Measurements from ENCODE around the gene SP100. TPM values are rescaled to one million over a fixed set of nuclear protein-coding genes. Genes with fewer than 3 reads are reported as not detected.

The SP100 gene
- total and polyA plus RNA-seq, 2 of the 8 experiments (the other 6 are each of a cell fraction or from before 2014, with no cell fraction given), result 0.06 to 1.1 TPM

DNA sequence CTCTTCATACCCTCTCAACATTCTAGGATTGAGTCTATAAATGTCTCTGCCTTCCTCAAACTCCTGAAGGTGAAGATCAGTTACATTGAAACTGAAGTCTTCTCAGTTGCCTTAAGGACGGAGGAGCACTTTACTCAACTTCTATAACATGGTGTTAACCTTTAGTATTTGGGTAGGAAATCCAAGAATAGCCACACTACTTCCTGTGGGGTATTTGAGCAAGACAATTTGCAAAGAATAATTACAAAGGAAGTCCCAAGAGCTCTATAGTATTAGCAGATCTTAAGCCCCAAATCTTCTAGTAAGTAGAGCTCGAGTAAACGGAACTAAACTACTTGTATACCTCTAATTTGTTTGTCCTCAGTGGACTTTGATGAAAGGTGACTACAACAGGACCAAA, 80.9 kb downstream of the SP100 start:
- Histone ChIP-seq H3K27me3 (replicated peaks in 1 of 4; ENCODE audit: control insufficient read depth in 3 of 4, extremely low read depth in 1 of 4, insufficient read depth in 3 of 4, low read length in 3 of 4) (no peaks in the 10 kb centered on the region), H3K79me2 (ENCODE audit: control insufficient read depth in 1 of 2, insufficient read depth in 2 of 2, low read length in 2 of 2) (no peaks in the 10 kb centered on the region), H3K23me2 (ENCODE audit: low read depth, low read length) (no peaks in the 10 kb centered on the region), H3K9me3 (ENCODE audit: insufficient read depth in 2 of 2, low read depth in 1 of 2, low read length in 1 of 2) (no peaks in the 10 kb centered on the region), H2BK120ac (replicated peaks; ENCODE audit: low read depth, low read length) (no peak overlapping the region), H2AFZ (ENCODE audit: low read length) (no peak overlapping the region), H3K4me3 (ENCODE audit: extremely low read depth in 1 of 4, insufficient read depth in 2 of 4, low read depth in 3 of 4, low read length in 4 of 4) (no peak overlapping the region), H4K8ac (ENCODE audit: extremely low read depth, insufficient read depth, low read length) (no peak overlapping the region), H2AK5ac (ENCODE audit: low read depth, low read length) (no peak overlapping the region), H2BK15ac (ENCODE audit: low read length) (no peak overlapping the region), H3K36me3 (ENCODE audit: control insufficient read depth in 2 of 4, insufficient read depth in 4 of 4, low read length in 3 of 4) (no peaks in the 10 kb centered on the region), H2BK12ac (ENCODE audit: low read depth, low read length) (no peak overlapping the region), H4K20me1 (replicated peaks in 1 of 2; ENCODE audit: control insufficient read depth in 1 of 2, insufficient read depth in 2 of 2, low read length in 2 of 2) (no peaks in the 10 kb centered on the region), H3K18ac (ENCODE audit: extremely low read depth, low read length) (no peak overlapping the region), H2BK5ac (ENCODE audit: low read depth, low read length) (no peak overlapping the region), H3K27ac (ENCODE audit: low read depth, low read length) (no peak overlapping the region), H4K91ac (replicated peaks; ENCODE audit: insufficient read length, low read length) (no peak overlapping the region), H2BK20ac (ENCODE audit: low read length) (no peak overlapping the region), H3K56ac (replicated peaks; ENCODE audit: insufficient read length, low read depth, low read length) (no peak overlapping the region), H3K4ac (replicated peaks; ENCODE audit: insufficient read length, low read depth, low read length) (no peak overlapping the region), H3K23ac (ENCODE audit: insufficient read length) (no peak overlapping the region), H3K4me1 (replicated peaks in 1 of 4; ENCODE audit: control insufficient read depth in 3 of 4, insufficient read depth in 4 of 4, low read length in 3 of 4) (no peaks in the 10 kb centered on the region), H4K5ac (ENCODE audit: insufficient read length, low read depth, low read length) (no peak overlapping the region), H3K14ac (ENCODE audit: insufficient read length) (no peak overlapping the region), H3K4me2 (ENCODE audit: insufficient read depth in 1 of 2, low read depth in 2 of 2, low read length in 2 of 2) (no peak overlapping the region), H3K9ac (replicated peaks in 1 of 4; ENCODE audit: extremely low read depth in 1 of 4, low read depth in 3 of 4, low read length in 3 of 4) (no peak overlapping the region), H3K79me1 (ENCODE audit: low read depth, low read length) (no peaks in the 10 kb centered on the region)
- no peak for TF ChIP-seq EZH2 (IDR thresholded peaks at IDR 0.05; ENCODE audit: low read depth, low read length, severe bottlenecking)
- no peak for TF ChIP-seq ASH2L (IDR thresholded peaks at IDR 0.05; ENCODE audit: low read length)
- TF ChIP-seq CTBP2 (IDR thresholded peaks at IDR 0.05; ENCODE audit: borderline replicate concordance, insufficient read depth, insufficient read length, low read length), result no peak
- no peak for TF ChIP-seq GABPA (IDR thresholded peaks at IDR 0.05; ENCODE audit: borderline replicate concordance, insufficient read depth, low read length)
- no peak for TF ChIP-seq KDM5A (IDR thresholded peaks at IDR 0.05; ENCODE audit: low read length)
- TF ChIP-seq KDM1A (IDR thresholded peaks at IDR 0.05; ENCODE audit: borderline replicate concordance, low read length), result no peak
- TF ChIP-seq POU5F1 (IDR thresholded peaks at IDR 0.05; ENCODE audit: low read depth, low read length), result no peak
- no peak for TF ChIP-seq FOSL1 (IDR thresholded peaks at IDR 0.05; ENCODE audit: insufficient read depth, low read depth, low read length)
- TF ChIP-seq, protein P1, sequence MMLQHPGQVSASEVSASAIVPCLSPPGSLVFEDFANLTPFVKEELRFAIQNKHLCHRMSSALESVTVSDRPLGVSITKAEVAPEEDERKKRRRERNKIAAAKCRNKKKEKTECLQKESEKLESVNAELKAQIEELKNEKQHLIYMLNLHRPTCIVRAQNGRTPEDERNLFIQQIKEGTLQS (IDR thresholded peaks at IDR 0.05; ENCODE audit: insufficient read depth, low read depth, low read length), result no peak
- TF ChIP-seq SIX5 (IDR thresholded peaks at IDR 0.05; ENCODE audit: low read depth, low read length), result no peak
- POLR2A ChIA-PET (ENCODE audit: partially characterized antibody), result no interaction called here
- FAIRE-seq, result no peak
- 88% methylated on average over 3 of the region's 3 CpGs; no CpG with 5 or more reads in 1 of the 2 experiments for WGBS, 2 experiments (ENCODE audit: extremely low coverage in 1 of 2, insufficient coverage in 1 of 2, insufficient read length in 1 of 2, insufficient replicate concordance in 2 of 2, low coverage in 1 of 2, low lambda C conversion rate in 2 of 2, missing lambda C conversion rate in 1 of 2)
- CTCF ChIA-PET (ENCODE audit: partially characterized antibody), result no interaction called here
- no peak for DNase-seq (ENCODE audit: low read depth in 1 of 2, low spot score in 2 of 2)
